ENCODE results near the gene ERICH6.
A peak's percentile ranks its signal among the peaks of the same experiment; 100 is the strongest.

ERICH6 gene

GRCh38 chr3:150703756-150704344 lies at the start of gene ERICH6:
Gene ERICH6 (minus strand): TSS chr3:150703920. CDS start chr3:150703898, 22 bp downstream.
- DNase-seq, result peak; percentile 89

- DNase-seq, result no peak
These were observed 48.1 kb upstream of the ERICH6 start for GRCh38 chr3:150751781-150752263.

- no peak for DNase-seq
These were observed 45.5 kb upstream of the ERICH6 start for GRCh38 chr3:150749255-150749654.

DNA sequence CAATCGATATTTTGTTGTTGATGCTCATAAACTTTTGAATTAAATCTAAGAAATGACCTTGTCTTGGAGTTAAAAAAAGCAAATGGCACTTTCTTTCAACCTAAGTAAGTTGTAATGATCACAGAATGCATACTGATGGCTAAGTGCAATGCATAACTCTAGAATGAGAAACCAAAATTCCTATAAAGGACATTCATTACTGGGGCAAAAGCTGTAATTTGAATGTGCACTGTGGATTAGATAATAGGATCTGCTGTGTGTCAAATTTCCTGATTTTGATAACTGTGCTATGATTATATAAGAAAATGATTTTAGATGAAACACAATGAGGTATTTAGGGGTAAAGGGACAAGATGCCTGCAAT lies 44.9 kb upstream of the ERICH6 start:
- DNase-seq, result no peak

DNA sequence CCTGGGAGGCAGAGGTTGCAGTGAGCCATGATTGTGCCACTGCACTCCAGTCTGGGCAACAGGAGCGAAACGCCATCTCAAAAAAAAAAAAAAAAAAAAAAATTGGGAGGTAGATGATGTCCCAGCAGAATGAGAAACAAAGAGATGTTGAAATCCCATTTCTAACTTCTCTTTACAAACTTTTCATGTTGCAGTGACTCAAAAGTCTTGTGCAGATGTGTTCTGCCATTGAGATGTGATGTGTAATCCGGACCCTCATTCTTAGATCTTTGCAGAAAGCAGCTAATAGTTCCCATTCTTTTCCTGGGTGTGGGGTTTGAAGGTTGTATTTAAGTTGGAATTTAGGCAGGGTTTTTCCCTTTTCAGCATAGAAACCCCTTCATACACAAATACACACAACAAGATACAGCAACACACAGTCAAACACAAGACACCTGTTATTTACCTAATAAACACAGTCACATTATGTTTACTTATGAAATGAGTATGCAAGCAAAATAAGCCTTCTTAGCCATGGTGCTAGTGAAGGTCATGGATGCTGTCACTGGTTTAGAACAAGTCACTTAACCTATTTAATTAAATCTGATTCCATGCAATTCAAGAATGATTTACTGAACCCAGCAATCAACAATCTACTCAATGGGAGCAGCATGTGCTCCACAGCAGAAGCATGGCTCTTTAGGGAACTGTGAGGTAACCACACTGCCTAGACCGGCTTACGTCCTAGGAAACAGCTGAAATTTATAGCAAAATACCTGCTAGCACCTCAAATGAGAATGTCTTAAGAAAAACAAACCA lies 44.4 kb upstream of the ERICH6 start:
- no peak for DNase-seq

- no peak for DNase-seq
These were observed 43.3 kb upstream of the ERICH6 start for GRCh38 chr3:150746791-150747590.

- DNase-seq, result no peak
These were observed 42.1 kb upstream of the ERICH6 start for GRCh38 chr3:150745832-150746231.

DNA sequence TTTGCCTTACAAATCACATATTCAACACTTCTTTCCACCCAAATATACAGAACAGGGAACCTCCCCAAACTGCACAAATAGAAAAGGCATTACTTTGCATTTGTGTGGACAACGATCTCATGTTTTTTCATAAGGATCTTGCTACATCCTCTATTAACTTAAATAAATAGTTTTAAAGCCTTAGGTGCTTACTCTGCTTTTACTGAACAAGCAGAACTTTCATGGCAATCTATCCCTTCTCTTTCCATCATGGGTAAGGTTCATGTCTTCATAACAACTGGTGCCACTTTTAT lies 41.1 kb upstream of the ERICH6 start:
- DNase-seq, result no peak

DNA sequence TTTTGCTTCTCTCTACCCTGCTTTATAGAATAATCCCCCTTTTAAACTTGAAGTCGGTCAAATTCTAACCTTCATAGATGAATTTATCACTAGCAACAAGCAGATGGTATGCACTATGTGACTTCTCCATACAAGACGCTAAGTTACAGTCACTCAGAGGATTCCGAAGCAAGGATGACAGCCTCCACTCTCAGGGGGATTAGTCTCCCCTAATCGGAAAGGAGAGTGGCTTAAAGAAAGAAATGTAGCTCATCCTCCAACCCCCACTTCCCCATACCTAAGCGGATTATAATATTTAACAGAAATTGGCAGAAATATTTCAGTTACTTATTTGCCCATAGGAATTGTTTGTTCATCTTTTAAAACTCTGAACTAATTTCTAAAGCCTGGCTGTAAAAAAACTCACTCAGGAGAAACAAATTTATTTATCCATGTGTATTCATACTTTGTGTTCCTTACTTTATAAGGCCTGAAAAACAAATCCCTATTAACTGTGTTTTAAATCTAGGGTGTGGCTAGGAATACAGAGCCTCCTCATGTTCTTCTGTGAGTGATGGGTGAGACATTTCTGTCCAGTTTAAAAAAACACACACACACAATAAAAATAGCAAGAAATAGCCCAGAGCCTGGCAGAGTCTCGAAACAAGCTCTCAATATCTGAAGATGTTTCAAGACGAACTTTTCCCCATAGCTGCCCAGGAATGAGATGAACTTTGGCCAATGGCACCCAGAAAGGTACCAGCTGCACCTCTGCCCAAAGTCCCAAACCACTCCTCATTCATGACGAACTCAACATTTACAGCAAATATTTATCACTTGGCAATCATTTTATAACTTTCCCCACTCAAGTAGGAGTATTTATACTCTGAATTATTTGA lies 40.6 kb upstream of the ERICH6 start:
- no peak for DNase-seq

GRCh38 chr3:150743508-150743907 lies 39.8 kb upstream of the ERICH6 start:
- DNase-seq, result no peak

DNA sequence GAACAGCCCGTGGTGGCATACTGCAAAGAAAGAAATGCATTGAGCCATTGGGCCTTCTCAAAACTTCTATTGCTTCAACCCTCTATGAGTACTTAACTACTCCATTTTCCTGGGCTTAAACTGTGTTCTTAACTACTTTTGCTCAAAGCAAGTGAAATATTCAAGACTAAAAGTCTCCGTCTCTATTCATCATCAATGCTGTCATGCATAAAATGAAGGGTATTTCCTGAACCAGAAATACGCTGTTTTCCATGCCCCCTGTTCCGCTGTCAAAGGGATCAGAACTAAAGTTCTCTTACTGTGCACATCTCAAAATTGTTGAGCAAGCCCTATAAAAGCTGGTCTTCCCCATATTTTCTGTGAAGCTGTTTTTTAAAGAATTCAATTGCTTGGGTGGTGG lies 39.0 kb upstream of the ERICH6 start:
- DNase-seq, result no peak

DNA sequence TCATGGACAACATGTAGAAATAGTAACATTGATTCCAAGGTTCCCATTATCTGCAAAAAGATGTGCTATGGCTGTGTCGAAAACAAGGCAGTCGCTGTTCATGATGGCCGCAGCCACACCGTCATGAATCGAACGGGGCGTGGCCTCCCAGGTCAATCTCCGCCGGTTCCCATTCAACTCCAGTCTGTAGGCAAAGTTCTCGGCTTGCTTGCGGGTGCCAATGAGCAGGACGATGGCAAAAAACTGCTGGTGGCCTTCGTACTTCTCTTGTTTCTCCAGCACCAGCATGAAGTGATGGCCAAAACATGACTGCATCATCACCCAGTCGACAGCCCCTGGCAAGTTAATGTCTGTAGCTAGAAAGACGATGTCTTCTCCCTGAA lies 38.4 kb upstream of the ERICH6 start:
- DNase-seq, result no peak

GRCh38 chr3:150741497-150742140 lies 37.9 kb upstream of the ERICH6 start:
- DNase-seq, result no peak

DNA sequence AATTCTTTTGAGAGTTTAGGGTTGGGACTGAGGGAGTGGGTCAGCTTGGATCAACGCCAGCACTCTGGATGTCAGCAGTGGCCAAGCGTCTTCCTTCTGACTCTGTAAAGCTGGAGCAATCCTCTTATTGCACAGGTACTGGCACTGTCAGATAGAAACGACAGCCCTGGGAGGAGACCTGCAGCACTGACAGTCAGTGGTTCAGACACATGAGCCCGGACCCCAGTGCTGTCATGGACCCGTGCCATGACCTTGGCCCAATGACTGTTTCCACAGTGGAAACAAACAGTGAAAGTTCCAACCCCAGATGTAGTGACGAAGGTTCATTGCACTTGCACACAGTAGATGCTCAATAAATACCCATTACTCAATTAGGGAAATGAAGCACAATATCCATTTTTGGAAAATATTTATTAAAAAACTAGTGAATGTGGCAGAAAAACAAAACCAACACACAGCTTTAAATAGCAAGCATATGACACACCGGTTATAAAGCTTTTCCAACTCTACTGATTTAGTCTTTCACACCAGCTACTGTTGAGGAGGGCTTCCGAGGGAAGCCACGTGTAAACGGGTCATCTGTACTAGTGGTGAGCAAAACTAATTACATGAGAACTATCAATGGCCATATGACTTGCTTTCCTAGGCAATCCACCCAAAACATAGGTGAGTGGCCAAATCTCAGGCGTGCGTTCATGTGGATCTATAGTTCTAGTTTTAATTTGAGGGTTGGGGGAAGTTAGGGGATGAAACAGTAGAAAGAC lies 37.2 kb upstream of the ERICH6 start:
- peak; percentile 76 for DNase-seq

DNA sequence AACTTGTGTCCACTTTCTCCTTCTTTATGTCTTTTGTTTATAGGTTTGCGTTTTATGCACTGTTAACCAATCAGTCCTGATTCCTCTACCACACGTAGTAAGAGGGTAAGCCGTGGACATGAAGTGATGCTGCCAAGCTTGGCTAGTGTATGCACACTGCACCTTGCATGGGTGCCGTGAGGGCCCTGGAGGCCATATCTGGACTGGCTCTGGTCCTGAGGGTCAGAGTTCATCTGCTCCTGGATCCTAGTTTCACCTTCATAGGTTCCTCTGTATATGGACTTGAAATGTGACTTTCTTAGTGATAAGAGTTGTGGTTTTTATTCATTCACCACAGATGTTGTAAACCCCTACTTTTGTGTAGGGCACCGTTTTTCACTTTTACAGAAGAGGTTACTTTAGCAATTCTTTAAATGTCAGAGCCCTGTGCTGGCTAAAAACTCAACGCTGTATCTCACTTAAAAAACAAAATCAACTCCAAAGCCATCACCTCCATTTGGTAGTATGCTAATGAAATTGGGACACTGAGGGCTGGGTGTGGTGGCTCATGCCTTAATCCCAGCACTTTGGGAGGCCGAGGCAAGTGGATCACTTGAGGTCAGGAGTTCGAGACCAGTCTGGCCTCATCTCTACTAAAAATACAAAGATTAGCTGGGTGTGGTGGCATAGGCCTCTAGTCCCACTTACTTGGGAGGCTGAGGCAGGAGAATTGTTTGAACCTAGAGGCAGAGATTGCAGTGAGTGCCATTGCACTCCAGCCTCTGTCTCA lies 36.3 kb upstream of the ERICH6 start:
- no peak for DNase-seq

DNA sequence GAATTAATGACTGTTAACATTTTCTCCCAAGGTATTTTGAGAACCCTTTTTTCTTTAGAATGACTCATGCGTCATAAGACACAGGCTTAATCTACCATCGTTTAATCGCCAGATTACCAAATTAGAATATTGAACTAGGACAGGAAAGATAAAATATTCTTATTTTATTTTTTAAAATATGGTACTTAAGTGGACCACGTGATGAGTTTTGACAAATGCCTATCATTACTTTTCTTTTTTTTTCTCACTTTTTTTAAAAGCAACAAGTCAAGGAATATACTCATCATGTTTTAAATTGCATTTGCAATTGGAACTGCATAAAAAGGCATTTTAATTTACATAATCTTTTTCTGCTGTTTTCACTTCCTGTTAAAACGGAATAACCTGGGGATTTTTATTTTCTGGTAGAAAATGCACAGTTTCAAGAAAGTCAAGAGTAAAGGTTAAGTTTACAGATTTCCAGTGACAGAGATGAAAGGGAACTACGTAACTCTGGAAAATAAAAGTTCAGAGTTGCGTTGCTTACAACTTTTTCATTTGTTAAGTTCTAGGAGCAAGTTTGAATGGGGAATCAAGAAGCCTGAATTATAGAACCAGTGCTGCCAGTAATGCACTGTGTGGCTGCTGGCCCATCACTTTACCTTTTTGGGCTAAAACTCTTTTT lies 35.6 kb upstream of the ERICH6 start:
- no peak for DNase-seq

GRCh38 chr3:150738688-150739087 lies 35.0 kb upstream of the ERICH6 start:
- DNase-seq, result no peak

- peak; percentile 74 for DNase-seq
These were observed 34.4 kb upstream of the ERICH6 start for GRCh38 chr3:150737874-150738679.
